ENCODE measurements around the gene POU2F1. TPM values are rescaled to one million over a fixed set of nuclear protein-coding genes. Genes with fewer than 3 reads are reported as not detected.

POU2F1 gene
- total RNA-seq, 1 donor from 2014 or later, result 4.0 TPM

DNA sequence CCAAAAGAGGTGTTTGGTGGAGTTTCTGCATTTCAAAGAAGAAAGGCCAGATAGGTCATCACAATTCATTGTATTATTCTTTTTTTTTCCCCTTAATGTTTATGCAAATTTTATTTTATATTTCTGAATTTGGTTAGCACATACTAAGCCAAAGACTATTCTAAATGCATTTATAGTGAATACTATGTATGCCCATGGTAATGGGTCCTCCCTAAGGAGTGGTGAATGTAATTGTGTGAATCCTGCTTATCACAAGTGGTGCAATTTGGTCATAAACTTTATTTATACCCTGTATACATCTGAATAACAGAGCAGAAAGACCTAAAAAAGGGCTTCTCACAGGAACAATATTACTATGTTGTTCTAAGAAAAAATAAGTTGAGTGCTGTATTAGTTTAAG is 198.6 kb downstream of the POU2F1 start:
- no peak for DNase-seq (ENCODE audit: low read depth, low spot score)

GRCh38 chr1:167420510-167420909 is 199.8 kb downstream of the POU2F1 start:
- DNase-seq (ENCODE audit: low read depth, low spot score), result no peak

DNA sequence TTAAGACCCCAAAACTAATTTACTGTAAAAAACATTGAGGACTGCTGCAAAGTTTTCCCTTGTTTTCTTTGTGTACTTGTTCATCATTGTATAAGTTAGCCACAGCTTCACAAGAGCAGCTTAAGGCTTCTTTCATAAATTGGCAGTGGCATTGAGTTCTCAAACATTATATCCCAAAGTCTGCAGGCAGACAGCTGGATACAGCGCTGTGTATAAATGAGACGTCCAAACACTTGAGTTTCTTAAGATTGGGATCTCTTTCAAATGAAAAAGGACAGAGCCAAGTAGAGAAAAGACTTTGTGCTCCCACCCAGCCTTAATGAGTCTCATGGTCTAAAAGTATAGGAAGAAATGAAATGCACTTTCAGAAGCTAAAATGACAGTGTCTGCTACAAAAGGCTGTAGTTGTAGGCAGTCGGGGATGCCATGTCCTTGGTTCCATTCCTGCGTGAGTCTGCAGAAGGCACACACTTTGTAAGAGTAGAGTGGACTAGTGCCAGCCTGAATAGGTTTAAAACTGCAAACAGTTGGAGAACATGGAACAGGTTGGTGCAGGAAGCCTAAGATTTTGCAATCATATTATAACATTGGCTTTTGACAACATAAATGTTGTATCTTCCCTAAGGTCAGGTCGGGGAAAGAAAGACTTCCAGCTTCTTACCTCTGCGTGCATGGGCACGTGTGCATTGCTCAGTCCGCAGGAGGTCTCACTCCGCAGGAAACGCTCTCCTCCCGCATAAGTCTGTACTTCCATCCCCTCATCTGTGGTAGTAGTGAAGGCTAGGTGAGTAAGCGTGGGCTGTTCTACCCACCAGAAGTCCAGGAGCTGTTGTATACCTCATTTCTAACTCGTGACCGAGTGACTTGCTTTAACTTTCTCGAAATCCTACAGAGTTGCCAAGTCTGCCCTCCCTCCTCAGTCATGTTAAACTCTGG is 203.3 kb downstream of the POU2F1 start:
- DNase-seq (ENCODE audit: low read depth, low spot score), result no peak

DNA sequence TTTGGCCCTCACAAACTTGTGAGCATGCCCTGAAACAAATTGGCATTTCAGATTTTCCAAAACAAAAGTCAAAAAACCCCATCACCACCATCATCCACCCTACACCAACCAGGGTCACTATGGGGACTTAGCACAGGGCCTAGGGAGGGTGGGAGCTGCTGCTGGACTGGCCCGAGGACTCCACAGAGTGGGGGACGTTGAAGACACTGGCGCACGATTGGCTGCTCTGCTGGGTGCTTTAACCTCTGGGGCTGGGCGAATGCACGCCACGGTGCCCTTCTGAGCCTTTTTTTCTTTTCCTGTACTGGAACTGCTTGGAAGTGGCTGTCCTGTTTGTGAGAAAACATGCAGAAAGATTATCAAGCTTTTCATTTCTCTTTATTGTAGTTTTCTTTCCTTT is 204.8 kb downstream of the POU2F1 start:
- DNase-seq (ENCODE audit: low read depth, low spot score), result no peak

DNA sequence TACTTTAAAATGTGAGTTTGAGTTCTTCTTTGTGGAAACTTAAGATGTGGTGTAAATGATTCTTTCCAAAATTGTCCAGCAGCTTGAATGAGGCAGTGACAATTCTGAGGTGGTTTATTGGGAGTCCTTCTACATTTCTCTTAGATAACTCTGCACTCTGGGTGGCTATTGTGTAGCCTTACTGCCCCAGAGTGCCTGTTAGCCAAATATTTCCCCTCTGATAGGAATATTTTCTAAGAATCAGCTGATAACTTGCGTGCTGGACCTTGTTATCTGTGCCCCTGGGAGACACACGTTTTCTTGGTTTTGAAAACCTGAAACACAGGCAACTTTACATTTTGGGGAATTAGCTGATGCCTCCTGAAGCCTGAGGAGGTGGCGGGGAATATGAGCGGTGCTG is 206.0 kb downstream of the POU2F1 start:
- DNase-seq (ENCODE audit: low read depth, low spot score), result no peak

DNA sequence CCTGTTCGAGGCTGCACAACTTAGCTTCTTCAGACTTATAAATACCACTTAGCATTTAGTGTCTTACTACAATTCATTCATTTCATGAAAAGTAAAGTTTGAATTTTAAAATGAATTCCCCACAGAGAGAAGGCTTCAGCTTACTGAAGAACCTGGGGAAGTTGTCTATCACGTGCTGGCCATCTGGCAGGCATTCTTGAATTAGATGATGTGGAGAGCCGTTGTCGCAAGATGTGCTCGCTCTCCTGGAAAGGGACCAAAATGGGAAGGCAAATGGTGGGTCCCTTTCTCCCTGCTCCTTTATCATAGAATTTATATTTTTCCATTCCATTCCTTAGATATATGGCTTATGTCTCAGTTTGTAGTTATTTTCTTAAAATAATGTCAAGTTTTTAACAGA is 207.2 kb downstream of the POU2F1 start:
- no peak for DNase-seq (ENCODE audit: low read depth, low spot score)

DNA sequence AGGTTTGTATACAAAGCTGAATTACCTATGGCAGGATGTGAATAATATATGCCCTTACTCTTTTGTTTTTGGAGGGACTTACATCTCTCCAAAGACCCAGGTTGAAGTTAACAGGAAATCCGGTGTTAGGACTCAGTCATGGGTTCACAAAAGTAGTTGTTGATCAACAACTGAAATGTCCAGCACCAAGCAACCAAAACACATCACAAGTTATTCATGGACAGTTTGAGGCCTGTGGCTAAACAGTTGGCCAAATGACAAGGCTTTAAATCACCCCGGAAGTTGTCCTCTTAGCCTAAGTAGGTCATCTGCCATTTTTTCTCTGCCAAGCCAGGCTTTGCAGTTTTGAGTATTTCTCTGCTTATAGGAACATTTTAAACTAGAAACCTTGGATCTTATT is 207.7 kb downstream of the POU2F1 start:
- DNase-seq (ENCODE audit: low read depth, low spot score), result no peak

- no peak for DNase-seq (ENCODE audit: low read depth, low spot score)
Observed at GRCh38 chr1:167429612-167430011, 208.9 kb downstream of the POU2F1 start.

- no peak for DNase-seq (ENCODE audit: low read depth, low spot score)
Observed at GRCh38 chr1:167430134-167430848, 209.6 kb downstream of the POU2F1 start.

DNA sequence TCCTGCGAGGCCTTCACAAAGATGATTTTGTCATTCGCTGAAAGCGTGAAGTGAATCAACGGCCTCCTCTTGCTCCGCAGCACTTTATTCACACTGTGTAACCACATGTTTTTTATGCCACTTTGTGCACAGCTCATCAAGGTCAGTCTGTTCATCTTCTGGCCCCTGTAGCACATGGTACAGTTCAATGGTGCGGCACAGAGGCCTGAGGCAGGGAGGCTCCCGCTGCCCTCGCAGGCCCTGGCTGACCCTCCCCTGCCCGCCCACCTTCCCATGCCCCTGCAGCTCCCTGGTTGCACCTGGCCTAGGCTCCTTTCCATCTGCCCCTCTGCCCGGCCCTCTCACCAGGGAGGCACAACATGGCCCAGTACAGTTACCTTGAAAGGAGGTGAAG is 210.2 kb downstream of the POU2F1 start:
- DNase-seq (ENCODE audit: low read depth, low spot score), result no peak

DNA sequence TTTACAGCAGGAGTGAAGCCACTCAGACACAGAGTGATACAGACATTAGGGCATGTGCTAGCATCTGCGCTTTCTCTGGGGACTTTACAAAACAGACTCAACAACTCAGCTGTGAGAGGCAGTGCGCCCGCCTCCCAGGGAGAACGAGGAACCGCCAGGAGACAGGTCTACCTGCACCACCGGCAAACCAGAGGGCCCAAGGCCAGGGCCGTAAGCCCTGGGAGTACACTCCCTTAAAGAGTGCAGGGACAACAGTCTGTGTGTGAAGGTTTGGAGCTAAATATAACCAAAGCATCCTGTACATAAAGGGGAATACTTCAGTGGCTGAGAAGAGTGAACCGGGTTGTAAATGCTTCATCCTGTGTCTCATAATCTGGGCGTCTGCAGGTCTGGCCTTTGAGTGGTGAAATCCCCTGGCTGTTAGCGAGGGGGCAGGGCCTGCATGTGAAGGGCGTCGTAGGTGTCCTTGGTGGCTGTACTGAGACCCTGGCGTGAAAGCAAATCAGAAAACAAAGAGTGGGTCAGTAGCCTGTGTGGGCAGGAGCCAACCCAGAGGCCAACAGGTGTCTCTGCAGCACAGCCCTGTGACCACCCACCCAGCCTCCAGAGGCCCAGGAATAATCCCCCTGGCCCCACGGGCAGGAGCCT is 210.7 kb downstream of the POU2F1 start:
- no peak for DNase-seq (ENCODE audit: low read depth, low spot score)

DNA sequence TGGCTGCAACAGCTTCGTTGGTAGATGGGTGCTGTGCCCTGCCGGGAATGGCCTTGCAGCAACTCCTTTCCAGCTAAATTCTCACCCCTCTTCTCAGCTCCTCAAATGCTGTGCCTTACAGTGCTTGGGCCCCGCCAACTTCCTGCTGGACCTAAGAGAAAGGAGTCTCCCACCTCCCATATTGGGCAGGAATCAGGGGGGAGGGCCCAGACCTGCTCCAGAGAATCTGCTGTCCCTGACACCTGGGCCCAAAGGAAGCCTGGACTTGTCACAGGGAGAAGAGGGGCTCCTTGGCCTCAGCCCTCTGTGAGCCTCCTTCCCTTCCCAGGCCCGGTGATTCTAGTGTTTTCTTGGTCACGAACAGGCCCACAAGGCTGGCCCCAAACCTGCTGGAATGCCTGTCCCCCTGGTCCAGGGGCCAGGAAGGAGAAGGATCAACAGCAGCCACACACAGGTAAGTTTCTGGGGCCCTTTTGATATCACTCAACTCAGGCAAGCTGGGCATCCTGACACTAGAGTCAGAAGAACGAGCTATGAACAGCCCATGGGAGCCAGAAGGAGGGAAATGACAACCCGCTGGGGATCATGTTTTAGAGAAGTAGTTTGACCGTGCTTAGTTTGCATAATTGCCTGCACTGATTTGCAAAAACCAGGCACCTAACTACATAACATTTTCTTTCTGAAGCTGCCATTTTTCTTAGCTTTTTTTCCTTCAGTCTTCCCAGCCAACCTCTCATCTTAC is 211.4 kb downstream of the POU2F1 start:
- no peak for DNase-seq (ENCODE audit: low read depth, low spot score)

DNA sequence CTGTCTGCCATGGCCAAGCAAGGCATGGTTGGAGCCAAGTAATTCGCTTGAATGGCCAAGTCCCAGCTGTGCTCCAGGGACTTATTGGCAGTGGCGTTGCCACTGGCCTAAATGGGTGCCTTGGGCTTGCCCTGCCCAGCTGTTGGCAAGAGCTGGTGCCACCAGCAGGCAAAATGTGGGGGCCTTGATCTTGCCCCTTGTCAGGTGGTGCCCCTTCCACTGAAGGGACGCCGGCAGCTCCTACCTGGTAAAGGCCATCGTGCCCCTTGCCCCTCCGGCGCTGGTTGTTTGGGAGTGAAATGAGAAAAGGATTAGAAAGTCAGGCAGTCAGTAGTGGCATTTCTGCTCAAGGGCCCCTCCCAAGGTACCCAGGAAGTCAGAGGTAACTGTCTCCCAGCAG is 212.1 kb downstream of the POU2F1 start:
- no peak for DNase-seq (ENCODE audit: low read depth, low spot score)

DNA sequence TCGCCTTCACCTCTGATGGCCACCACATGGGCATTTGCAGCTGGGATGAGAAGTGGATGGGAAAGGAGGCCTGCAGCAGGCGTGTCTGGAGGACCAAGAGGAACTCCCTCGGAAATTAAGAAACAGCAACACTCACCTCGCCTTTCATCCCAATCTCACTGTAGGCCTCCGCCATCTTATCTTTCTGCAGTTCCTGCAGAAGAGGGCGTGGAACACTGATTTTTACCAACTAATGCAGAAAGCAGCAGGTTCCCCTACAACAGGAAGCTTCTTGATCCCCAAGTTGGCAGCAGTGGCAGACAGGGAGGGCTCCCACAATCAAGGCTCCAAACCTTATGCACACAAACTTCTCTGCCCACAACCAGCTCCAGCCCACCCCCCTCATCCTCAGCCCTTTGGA is 213.2 kb downstream of the POU2F1 start:
- DNase-seq (ENCODE audit: low read depth, low spot score), result no peak

- DNase-seq (ENCODE audit: low read depth, low spot score), result no peak
Observed at GRCh38 chr1:167434306-167434705, 213.6 kb downstream of the POU2F1 start.

DNA sequence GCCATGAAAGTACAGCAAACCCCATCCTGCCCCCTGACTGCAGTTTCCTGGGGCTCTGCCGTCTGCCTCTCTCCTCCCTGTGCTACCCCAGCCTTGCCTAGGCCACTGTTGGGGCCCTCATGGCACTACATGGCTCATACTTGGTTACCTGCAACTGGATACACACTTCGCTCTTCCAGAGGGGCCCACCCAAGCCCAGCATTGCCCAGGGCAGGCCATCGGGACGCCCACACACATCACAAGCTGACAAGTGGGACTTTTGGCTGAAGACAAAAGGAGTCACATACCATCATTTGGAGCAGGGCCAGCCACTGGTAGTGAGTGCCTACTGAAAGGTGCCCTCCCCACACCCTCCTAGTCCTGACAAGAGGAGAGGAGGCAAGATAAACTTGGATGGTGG is 214.8 kb downstream of the POU2F1 start:
- DNase-seq (ENCODE audit: low read depth, low spot score), result no peak

DNA sequence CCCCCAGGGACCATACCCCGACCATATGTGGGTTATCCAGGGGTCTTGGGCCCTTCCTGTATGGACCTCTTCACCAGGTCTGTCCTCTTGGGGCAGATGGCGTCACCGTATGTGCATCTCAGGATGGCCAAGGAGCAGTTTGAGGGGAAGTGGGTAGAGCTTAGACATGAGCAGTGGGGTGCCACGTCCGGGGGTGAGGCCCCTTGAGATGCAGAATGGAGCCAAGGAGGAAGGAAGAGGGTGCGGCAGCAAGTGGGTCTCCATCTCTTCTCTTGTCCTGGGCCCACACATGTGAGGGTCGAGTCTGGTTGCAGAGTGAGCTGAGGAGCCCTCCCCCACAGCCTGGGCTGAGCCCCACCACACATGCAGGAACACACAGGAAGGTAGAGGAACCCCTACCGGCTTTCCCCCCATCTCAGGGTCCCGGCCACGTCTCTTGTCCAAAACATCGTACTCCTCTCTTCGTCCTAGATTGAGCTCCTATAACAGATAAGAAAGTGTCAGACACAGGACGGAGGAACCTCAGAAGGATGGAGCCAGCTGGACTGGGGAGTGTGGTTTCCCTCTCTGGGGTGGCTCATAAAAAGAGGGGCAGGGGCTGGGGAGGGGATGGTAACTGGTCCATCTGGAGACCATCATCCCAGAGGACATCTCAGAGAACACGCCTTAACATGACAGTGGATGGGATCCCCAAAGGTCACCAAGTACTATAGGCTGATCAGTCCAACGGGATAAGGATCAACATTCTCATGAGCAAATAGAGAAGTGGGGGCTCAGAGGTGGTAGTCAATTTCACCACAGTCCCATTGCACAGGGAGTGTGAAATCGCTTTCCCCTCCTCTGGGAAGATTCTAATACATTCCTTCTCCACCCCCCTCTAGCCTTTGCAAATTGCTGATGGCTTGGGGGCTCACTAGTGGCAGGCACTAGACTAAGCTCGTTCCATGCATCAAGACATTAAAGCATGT is 217.8 kb downstream of the POU2F1 start:
- no peak for DNase-seq (ENCODE audit: low read depth, low spot score)

DNA sequence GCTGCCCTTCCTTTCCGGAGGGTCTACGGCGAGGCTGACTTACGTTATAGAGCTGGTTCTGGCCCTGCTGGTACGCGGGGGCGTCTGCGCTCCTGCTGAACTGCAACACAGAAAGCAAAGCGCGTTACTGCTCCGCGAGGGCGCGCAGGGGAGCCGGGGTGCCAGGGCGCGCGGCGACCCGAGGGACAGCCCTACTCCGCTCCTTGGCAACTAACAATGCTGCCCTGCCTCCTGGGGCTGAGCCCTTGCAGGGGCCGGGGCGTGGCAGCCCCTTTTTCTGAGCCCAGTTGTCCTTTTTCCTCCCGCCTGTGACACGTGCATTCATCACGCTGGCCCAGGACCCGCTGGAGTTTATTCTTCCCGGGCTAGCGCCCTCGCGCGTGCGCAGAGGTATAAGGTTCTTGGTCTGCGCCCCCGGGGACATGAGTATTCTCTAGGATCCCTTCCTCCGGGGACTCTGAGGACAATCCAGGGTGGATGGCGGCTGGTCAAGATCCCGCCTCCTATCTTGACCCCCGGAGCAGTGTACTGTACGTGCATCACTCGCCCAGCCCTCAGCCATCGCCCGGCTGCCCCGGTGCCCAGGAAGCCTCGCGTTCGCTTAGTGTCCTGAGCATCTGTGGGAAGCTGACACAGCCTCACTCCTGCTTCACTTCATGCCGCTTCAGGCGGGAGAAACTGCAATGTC is 218.8 kb downstream of the POU2F1 start:
- DNase-seq (ENCODE audit: low read depth, low spot score), result no peak

- DNase-seq (ENCODE audit: low read depth, low spot score), result no peak
Observed at GRCh38 chr1:167440345-167440744, 219.7 kb downstream of the POU2F1 start.

- no peak for DNase-seq (ENCODE audit: low read depth, low spot score)
Observed at GRCh38 chr1:167440776-167441175, 220.1 kb downstream of the POU2F1 start.
